Heart left ventricle (tissue), 13 donors: ENCODE measurements around the gene SSBP3.

ENCODE experiments used
- CTCF ChIP-seq, 12 donors: fragments of 200-600 bp; sonication (generic) in 4 of 12; IDR thresholded peaks; one replicate each; pipeline versions ENCODE4 v1.5.0 to v1.8.0; 2018 to 2022; ENCODE audit warnings: antibody characterized with exemption in 12 of 12, mild to moderate bottlenecking in 5 of 12
- POLR2A ChIP-seq, 2 donors: fragments of 450-650 bp; IDR thresholded peaks; one replicate each; pipeline ENCODE4 v1.6.1; 2017; ENCODE audit warnings: antibody characterized with exemption in 2 of 2, mild to moderate bottlenecking in 2 of 2, moderate library complexity in 2 of 2
- donor health status: ischemic (EF 13 %, LVEDD 7.1; RV severe dilation, severe dysfunction).
- donor health status: DM: no; HTN: yes; CAD: no.
- donor health status: DM: no; HTN: no; CAD: no.
- donor health status: ischemic (EF 25% LVEDD 6.9; RV normal size, moderate dysfunction).
- donor health status: ischemic (EF 25% LVEDD 5.7; RV mildly dilated, moderate dysfunction).
- donor health status: ischemic (EF 35%, LVEDD 5.7; RV mildly dilated, moderate dysfunction).
- donor health status: nonischemic (EF 11% LVEDD 7.7; RV severe dilation, severe dysfunction).
- donor health status: DM: yes; HTN: yes; CAD: no.
- donor health status: PGD.
- donor health status: ischemic (EF 29% LVEDD 5.4; RV normal size, mild dysfunction).
- donor health status: nonischemic (EF 23%, LVEDD 6.1; RV moderate dilation, normal function).

GRCh38 chr1:54207287-54207686, 198.9 kb downstream of the SSBP3 start:
- TF ChIP-seq POLR2A (IDR thresholded peaks at IDR 0.05): no peak
- no peak for TF ChIP-seq CTCF (IDR thresholded peaks at IDR 0.05)
